ENCODE results near the gene GP1BB. TPM values are rescaled to one million over a fixed set of nuclear protein-coding genes. Genes with fewer than 3 reads are reported as not detected.

The GP1BB gene
- total and polyA plus RNA-seq, 2 of the 13 experiments (the other 11 are each of a cell fraction or from before 2014, with no cell fraction given) = not detected

GRCh38 chr22:19769393-19769715 lies 46.0 kb downstream of the GP1BB start:
- H3K27me3 ChIP-seq (ENCODE audit: control insufficient read depth in 1 of 2, insufficient read depth in 2 of 2, low read length in 2 of 2) = peaks cover 23 to 93% of the 10 kb centered on the region in 2 experiments
- no peak overlapping the region for H3K9ac ChIP-seq (ENCODE audit: insufficient read depth, low read depth, low read length)
- in situ Hi-C loops (cut with HindIII; ENCODE audit: extremely low pct_ligation_motif_present, low pct_unique_long_range_greater_than_20kb) (no loop called here), intact Hi-C loops (cut with micrococcal nuclease; ENCODE audit: unreplicated experiment) (no loop called here)
- DNase-seq (ENCODE audit: low spot score) (no peak), ATAC-seq (no peak), FAIRE-seq (no peak)
- ChIA-PET POLR2A (no interaction called here), CTCF (ENCODE audit: low intra/inter-chr PET ratio, low total read pairs) (no interaction called here)
- H3K4me3 ChIP-seq (replicated peaks in 1 of 3; ENCODE audit: insufficient read depth in 1 of 3, low read depth in 2 of 3, low read length in 3 of 3) = no peak overlapping the region
- H2AFZ ChIP-seq (ENCODE audit: low read length) = no peak overlapping the region
- H3K79me2 ChIP-seq (ENCODE audit: insufficient read depth, low read length) = no peaks in the 10 kb centered on the region
- WGBS (ENCODE audit: low lambda C conversion rate) = 61% methylated on average over 7 of the region's 12 CpGs
- H3K4me2 ChIP-seq (ENCODE audit: low read depth, low read length) = no peak overlapping the region
- H3K9me3 ChIP-seq (ENCODE audit: low read length) = no peaks in the 10 kb centered on the region
- H3K36me3 ChIP-seq (replicated peaks in 1 of 2; ENCODE audit: control insufficient read depth in 1 of 2, insufficient read depth in 2 of 2, low read length in 2 of 2) = no peaks in the 10 kb centered on the region
- TF ChIP-seq ZFX (CRISPR knock-in tag; IDR thresholded peaks at IDR 0.05; ENCODE audit: low read depth) (no peak), SSRP1 (CRISPR knock-in tag; IDR thresholded peaks at IDR 0.05) (no peak), EED (CRISPR knock-in tag; IDR thresholded peaks at IDR 0.05) (no peak), PITX1 (CRISPR knock-in tag; IDR thresholded peaks at IDR 0.05) (no peak), HOXD1 (CRISPR knock-in tag; IDR thresholded peaks at IDR 0.05) (no peak), KAT8 (CRISPR knock-in tag; IDR thresholded peaks at IDR 0.05) (no peak), ZNF737 (CRISPR knock-in tag; IDR thresholded peaks at IDR 0.05; ENCODE audit: borderline replicate concordance) (no peak)
- H3K27ac ChIP-seq (ENCODE audit: extremely low read length, insufficient read depth, low read length) = no peak overlapping the region
- H4K20me1 ChIP-seq (ENCODE audit: insufficient read depth, low read length) = peaks cover 4% of the 10 kb centered on the region; the same call in 1 of the 2 replicates
- no TSS peak for BruUV-seq (replicated peaks)
- H3K4me1 ChIP-seq (ENCODE audit: insufficient read depth, low read length) = peaks cover 22% of the 10 kb centered on the region

- WGBS (ENCODE audit: low lambda C conversion rate) = 38% methylated on average over 10 of the region's 25 CpGs
- no peak for DNase-seq (ENCODE audit: low spot score)
Observed at GRCh38 chr22:19770349-19771220, 47.2 kb downstream of the GP1BB start.

More at GRCh38 chr22:19770349-19771220, 47.2 kb downstream of the GP1BB start:
- no peak overlapping the region for H2AFZ ChIP-seq (ENCODE audit: low read length)
- H3K27me3 ChIP-seq (ENCODE audit: control insufficient read depth in 1 of 2, insufficient read depth in 2 of 2, low read length in 2 of 2) = peaks cover 19 to 92% of the 10 kb centered on the region in 2 experiments
- BruUV-seq (replicated peaks) = no TSS peak
- H3K9me3 ChIP-seq (ENCODE audit: low read length) = no peaks in the 10 kb centered on the region
- intact Hi-C loops (cut with micrococcal nuclease; ENCODE audit: unreplicated experiment) (no loop called here), in situ Hi-C loops (cut with HindIII; ENCODE audit: extremely low pct_ligation_motif_present, low pct_unique_long_range_greater_than_20kb) (no loop called here)
- CTCF ChIA-PET (ENCODE audit: low intra/inter-chr PET ratio, low total read pairs) = no interaction called here
- ATAC-seq (no peak), FAIRE-seq (no peak)
- no peak overlapping the region for H3K9ac ChIP-seq (ENCODE audit: insufficient read depth, low read depth, low read length)
- no peak overlapping the region for H3K27ac ChIP-seq (ENCODE audit: extremely low read length, insufficient read depth, low read length)
- peaks cover 4% of the 10 kb centered on the region; the same call in 1 of the 2 replicates for H4K20me1 ChIP-seq (ENCODE audit: insufficient read depth, low read length)
- POLR2A ChIA-PET = no interaction called here
- H3K79me2 ChIP-seq (ENCODE audit: insufficient read depth, low read length) = no peaks in the 10 kb centered on the region
- H3K4me3 ChIP-seq (replicated peaks in 1 of 3; ENCODE audit: insufficient read depth in 1 of 3, low read depth in 2 of 3, low read length in 3 of 3) = no peak overlapping the region
- H3K36me3 ChIP-seq (replicated peaks in 1 of 2; ENCODE audit: control insufficient read depth in 1 of 2, insufficient read depth in 2 of 2, low read length in 2 of 2) = no peaks in the 10 kb centered on the region
- TF ChIP-seq NFYB (CRISPR knock-in tag; IDR thresholded peaks at IDR 0.05) = no peak
- H3K4me1 ChIP-seq (ENCODE audit: insufficient read depth, low read length) = peaks cover 22% of the 10 kb centered on the region
- no peak overlapping the region for H3K4me2 ChIP-seq (ENCODE audit: low read depth, low read length)

All from HepG2 (cell line).